Measurements from ENCODE around the gene CCDC107.
A peak's percentile ranks its signal among the peaks of the same experiment; 100 is the strongest.
"Not testable (repeated sequence)": the region's sequence is repeated elsewhere in the genome, so short reads cannot be mapped to it uniquely, and the experiment has no call there.

The CCDC107 gene

GRCh38 chr9:35638751-35639150, 19.3 kb upstream of the CCDC107 start:
- not testable (repeated sequence) for DNase-seq (ENCODE audit: low read depth)

DNA sequence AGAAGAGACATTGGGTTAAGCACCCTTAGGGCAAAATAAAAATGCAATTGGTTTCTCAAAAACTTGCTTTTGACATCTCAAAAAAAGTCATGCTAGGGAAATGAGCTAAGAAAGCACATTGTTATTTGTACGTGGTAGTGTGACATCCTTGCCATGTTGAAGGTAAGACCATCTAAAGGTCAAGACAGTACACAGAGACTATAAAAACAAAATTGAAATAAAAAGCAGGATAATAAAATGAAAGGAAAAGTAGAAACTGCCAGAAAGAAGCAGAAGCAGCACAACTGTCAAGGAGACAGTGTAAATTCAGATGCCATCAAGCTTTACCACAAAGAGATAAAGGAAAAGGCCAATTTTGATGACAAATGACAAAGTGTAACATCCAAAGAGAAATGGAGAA, 18.9 kb upstream of the CCDC107 start:
- DNase-seq (ENCODE audit: low read depth): not testable (repeated sequence)

DNA sequence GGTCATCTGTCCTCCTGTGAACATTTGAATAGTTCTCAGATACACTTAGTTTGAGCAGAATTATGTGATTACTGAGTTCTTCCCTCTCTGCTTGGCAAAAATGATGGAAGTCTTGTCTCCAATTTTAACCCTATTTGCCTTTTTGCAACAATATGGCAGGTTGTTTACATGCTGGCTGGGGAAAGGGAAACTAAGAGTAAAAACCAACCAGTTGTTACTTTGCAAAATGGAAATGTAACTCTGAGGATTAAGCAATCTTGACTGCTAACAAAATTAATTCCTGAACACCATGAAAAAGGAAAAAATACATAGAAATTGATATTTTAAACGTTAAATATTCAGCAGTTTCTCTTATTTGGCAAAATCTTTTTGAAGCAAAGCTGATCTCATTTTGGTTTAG, 18.5 kb upstream of the CCDC107 start:
- DNase-seq (ENCODE audit: low read depth): no peak

GRCh38 chr9:35640431-35640830, 17.7 kb upstream of the CCDC107 start:
- DNase-seq (ENCODE audit: low read depth): not testable (repeated sequence)

DNA sequence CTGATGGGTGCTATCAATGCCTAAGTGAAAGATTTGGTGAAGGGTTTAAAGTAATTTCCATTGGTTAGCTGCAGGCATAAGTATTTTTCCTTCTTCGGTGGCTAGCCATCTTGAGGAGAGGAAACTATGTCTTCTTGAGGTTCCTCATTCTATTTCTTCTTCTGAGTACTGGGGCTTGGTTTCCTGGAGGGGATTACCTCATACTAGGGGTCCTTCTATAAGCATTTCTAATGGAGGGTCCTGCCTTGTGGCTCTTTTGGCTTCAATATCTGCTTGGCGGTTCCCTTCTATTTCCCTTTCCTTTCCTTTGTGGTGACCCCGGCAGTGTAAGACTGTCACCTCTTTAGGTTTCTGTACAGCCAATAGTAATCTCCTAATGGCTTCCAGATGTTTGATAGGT, 16.6 kb upstream of the CCDC107 start:
- DNase-seq (ENCODE audit: low read depth): not testable (repeated sequence)

GRCh38 chr9:35643046-35643445, 15.0 kb upstream of the CCDC107 start:
- no peak for DNase-seq (ENCODE audit: low read depth)

- not testable (repeated sequence) for DNase-seq (ENCODE audit: low read depth)
These were observed 12.4 kb upstream of the CCDC107 start for GRCh38 chr9:35645736-35646135.

DNA sequence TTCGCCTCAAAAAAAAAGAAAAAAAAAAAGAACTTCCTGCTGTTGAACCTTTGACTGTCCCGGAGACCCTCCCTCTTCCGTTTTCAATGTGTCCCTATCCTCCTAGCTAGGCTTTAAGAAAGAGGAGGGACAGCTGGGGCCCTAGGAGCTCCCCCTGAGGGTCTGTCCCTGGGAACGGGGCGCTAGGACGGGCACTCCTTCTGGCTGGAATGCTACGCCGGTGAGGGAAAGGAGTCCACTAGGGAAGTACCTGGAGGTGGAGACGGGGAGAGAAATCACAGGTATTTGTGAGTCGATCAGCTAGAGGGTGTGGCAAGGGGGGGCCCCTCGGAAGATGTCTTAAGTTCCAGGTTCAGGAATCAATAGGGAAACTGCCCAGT, 11.9 kb upstream of the CCDC107 start:
- DNase-seq (ENCODE audit: low read depth): no peak

DNA sequence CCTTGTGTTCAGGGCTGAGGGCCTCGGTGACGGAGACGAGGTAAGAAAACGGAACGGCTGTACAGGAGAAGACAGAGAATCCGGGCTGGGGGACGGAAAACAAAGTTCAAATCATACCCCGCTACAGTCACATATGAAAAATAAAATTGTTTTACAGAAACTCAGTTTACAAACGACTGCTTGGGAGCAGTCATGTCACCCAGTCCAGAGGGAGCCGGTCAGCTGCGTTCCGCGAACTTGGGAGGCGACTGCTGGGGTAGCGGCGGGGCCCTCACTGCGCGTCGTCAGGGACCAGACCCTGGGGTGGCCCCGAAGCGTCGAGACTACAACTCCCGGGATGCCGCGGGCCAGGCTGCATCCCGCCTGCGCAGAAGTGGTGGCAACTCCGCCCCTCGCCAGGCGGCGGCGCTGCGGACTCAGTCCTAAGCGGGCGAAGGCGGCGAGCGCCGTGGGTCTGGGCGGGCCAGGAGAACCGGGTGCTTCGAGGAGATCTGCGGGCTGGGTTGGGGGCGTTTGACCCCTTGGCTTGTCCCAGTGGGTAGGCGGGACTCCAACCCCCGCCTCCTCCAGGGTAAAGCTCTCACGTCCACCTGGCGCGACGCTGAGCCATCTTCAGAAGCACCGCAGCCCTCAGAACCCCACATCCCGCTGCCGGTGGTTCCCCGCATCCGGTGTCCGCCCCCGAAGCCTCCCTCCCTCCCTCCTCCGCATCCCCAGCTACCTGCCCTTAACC, 11.4 kb upstream of the CCDC107 start:
- DNase-seq (ENCODE audit: low read depth): peak; percentile 77

GRCh38 chr9:35649431-35650340, 8.4 kb upstream of the CCDC107 start:
- DNase-seq (ENCODE audit: low read depth): no peak

- no peak for DNase-seq (ENCODE audit: low read depth)
These were observed 7.5 kb upstream of the CCDC107 start, which contains the start of gene SIT1 for GRCh38 chr9:35650341-35651158. Gene SIT1 (minus strand): TSS chr9:35650931. CDS start chr9:35650853, 78 bp downstream.

GRCh38 chr9:35651956-35652828, 5.9 kb upstream of the CCDC107 start:
- no peak for DNase-seq (ENCODE audit: low read depth)

DNA sequence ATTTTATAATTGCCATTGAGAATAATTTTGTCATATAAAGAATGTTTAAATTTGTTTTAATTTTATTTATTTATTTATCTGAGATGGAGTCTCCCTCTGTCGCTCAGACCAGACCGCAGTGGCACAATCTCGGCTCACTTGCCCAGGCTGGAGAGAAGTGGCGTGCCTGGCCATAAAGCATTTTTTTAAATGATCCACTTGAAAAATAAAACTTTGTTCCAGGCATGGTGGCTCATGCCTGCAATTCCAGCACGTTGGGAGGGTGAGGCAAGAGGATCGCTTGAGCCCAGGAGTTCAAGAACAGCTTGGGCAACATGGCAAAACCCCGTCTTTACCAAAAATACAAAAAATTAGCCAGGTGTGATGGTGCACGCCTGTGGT, 5.3 kb upstream of the CCDC107 start:
- no peak for DNase-seq (ENCODE audit: low read depth)

- no peak for DNase-seq (ENCODE audit: low read depth)
These were observed 4.5 kb upstream of the CCDC107 start for GRCh38 chr9:35653611-35654010.

DNA sequence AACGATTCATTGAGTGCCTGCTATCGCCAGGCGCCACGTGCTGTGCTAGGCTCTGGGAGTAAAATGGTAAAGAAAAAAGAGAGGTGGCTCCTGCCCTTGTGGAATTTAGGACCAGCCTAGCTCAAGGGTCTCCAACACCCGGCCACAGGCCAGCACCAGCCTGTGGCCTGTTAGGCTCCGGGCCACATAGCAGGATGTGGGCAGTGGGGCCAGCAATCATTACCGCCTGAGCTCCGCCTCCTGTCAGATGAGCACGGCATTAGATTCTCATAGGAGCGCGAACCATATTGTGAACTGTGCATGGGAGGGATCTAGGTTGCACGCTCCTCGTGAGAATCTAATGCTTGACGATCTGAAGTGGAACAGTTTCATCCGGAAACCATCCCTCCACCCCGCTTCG, 1.7 kb upstream of the CCDC107 start:
- no peak for DNase-seq (ENCODE audit: low read depth)

DNA sequence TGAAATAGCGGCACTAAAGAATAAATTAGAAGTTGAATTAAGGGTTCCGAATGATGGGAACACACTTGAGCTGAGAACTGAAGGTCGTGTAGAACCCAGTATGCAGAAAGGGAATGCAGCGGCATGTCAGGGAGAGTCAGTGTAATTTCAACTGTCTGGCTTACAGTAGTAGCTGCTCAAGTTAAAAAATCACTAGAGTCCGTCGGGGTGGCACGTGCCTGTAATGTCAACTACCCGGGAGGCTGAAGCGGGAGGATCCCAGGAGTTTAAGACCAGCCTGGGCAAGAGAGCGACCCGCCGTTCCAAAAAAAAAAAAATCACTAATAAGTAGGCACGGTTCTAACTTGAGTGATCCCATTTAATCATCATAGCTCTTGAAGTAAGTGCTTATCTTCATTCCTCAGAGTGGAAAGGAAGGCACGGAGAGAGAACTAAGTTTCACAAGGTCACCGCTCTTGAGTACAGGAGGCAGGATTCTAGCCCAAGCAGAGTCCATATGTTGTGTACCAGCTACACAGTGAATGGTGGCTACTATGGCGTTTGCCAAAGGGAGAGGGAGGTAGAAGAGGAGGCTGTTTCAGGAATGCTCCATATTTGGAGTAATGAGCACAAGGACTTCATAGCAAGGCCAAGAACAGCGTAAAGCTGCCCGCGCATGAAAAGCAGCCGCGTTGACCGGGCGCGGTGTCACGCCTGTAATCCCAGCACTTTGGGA, 1.1 kb upstream of the CCDC107 start:
- DNase-seq (ENCODE audit: low read depth): no peak

DNA sequence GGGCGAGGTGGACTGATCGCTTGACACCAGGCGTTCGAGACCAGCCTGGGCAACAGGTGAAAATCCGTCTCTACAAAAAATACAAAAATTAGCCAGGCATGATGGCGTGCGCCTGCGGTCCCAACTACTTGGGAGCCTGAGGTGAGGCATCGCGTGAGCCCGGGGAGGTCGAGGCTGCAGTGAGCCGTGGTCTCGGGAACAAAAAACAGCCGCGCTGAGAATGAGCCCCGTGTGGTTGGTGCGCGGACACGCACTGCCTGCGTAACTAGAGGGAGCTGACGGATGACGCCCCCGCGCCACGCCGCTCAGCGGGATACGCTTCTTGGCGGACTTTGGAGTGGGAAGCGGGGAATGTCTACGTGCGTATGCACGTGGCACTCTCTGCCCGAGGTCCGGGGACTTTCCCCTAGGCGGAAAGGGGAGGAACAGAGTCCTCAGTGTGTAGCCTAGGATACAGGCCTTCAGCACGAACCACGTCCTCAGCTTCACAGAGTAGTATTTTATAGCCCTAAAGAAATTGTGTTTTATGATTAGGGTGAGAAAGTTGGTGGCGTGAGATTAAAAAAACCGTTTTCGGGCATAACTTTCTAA, 451 bp upstream of the CCDC107 start, which contains the start of gene RMRP:
Gene RMRP, minus strand, starts transcription at position 474 of the 591 bp plus-strand sequence.
- DNase-seq (ENCODE audit: low read depth): peak; percentile 99

DNA sequence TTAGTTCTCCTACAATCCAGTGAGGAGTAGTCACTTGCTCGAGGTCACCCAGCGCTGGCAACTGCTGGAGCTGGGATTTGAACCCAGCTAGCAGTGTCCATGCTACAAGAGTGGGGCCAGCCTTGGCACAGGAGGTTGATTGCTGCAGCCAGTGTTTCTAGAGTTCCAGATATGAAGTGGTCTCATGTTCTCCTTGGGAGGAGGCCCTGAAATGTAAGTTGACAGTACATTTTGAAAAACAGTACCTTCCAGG, 802 bp downstream of the CCDC107 start:
- no peak for DNase-seq (ENCODE audit: low read depth)

DNA sequence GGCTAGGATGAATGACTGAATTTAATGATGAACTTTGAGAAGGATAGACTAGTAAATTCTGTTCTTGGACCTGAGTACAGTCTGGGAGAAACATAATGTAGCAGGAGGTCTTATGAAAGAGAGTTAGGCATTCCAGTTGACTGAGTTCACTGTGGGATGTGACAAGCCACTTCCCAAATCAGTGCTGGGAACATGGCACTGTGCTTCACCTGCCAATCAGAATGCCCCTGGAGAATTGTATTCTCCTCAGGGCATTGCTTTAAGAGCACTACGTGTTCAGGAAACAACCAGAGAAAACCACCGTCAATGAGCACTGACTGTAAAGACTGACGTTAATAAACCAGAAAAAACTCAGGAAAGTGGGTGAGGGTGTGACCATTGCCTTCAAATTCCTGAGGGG, 1.2 kb downstream of the CCDC107 start:
- no peak for DNase-seq (ENCODE audit: low read depth)

- no peak for DNase-seq (ENCODE audit: low read depth)
These were observed 2.9 kb downstream of the CCDC107 start for GRCh38 chr9:35660966-35661415.
